ENCODE results near the gene WNT9B. TPM values are rescaled to one million over a fixed set of nuclear protein-coding genes. Genes with fewer than 3 reads are reported as not detected.
A peak's percentile ranks its signal among the peaks of the same experiment; 100 is the strongest.

WNT9B gene
- total RNA-seq, 3 donors from 2014 or later, result 2.0 to 2.4 TPM; not detected in 1

GRCh38 chr17:46848534-46848933 is 2.8 kb upstream of the WNT9B start:
- H3K4me3 ChIP-seq, result no peak overlapping the region
- H3K36me3 ChIP-seq, result no peaks in the 10 kb centered on the region
- H3K9me3 ChIP-seq, result peaks cover 0 to 2% of the 10 kb centered on the region in 2 donors
- H3K27ac ChIP-seq, result no peak overlapping the region
- no peak for DNase-seq (ENCODE audit: low spot score in 2 of 2)
- H3K4me1 ChIP-seq, result no peaks in the 10 kb centered on the region
- TF ChIP-seq POLR2AphosphoS5 (IDR thresholded peaks at IDR 0.05) (no peak), CTCF (IDR thresholded peaks at IDR 0.05) (no peak), POLR2A (IDR thresholded peaks at IDR 0.05) (no peak)
- peaks cover 9 to 28% of the 10 kb centered on the region in 2 donors for H3K27me3 ChIP-seq
- intact Hi-C loops (cut with DNase I; ENCODE audit: low total_unique reads), result no loop called here

GRCh38 chr17:46850688-46851028 is 725 bp upstream of the WNT9B start:
- H3K27ac ChIP-seq, result no peak overlapping the region
- intact Hi-C loops (cut with DNase I; ENCODE audit: low total_unique reads), result no loop called here
- no peaks in the 10 kb centered on the region for H3K36me3 ChIP-seq
- H3K9me3 ChIP-seq, result no peaks in the 10 kb centered on the region
- no peaks in the 10 kb centered on the region for H3K4me1 ChIP-seq
- no peak for DNase-seq (ENCODE audit: low spot score in 2 of 2)
- peaks cover 9 to 28% of the 10 kb centered on the region in 2 donors for H3K27me3 ChIP-seq
- TF ChIP-seq POLR2A (IDR thresholded peaks at IDR 0.05) (no peak), POLR2AphosphoS5 (IDR thresholded peaks at IDR 0.05) (no peak), CTCF (IDR thresholded peaks at IDR 0.05) (no peak)
- H3K4me3 ChIP-seq, result peak overlapping the region in 2 of 3 donors; percentile 53 to 73

GRCh38 chr17:46853896-46854444 is 2.6 kb downstream of the WNT9B start:
- Histone ChIP-seq H3K36me3 (no peaks in the 10 kb centered on the region), H3K9me3 (no peaks in the 10 kb centered on the region), H3K27ac (no peak overlapping the region), H3K4me1 (no peaks in the 10 kb centered on the region), H3K27me3 (peaks cover 9 to 20% of the 10 kb centered on the region in 2 donors), H3K4me3 (no peak overlapping the region)
- no peak for DNase-seq (ENCODE audit: low spot score in 2 of 2)
- TF ChIP-seq POLR2A (IDR thresholded peaks at IDR 0.05), result no peak
- TF ChIP-seq CTCF (IDR thresholded peaks at IDR 0.05), result no peak
- no peak for TF ChIP-seq POLR2AphosphoS5 (IDR thresholded peaks at IDR 0.05)
- intact Hi-C loops (cut with DNase I; ENCODE audit: low total_unique reads), result no loop called here

- intact Hi-C loops (cut with DNase I; ENCODE audit: low total_unique reads), result no loop called here
- H3K36me3 ChIP-seq, result no peaks in the 10 kb centered on the region
- H3K9me3 ChIP-seq, result no peaks in the 10 kb centered on the region
- TF ChIP-seq CTCF (IDR thresholded peaks at IDR 0.05) (no peak), POLR2A (IDR thresholded peaks at IDR 0.05) (no peak), POLR2AphosphoS5 (IDR thresholded peaks at IDR 0.05) (no peak)
- H3K4me3 ChIP-seq, result no peak overlapping the region
- H3K27ac ChIP-seq, result no peak overlapping the region
- peaks cover 9 to 20% of the 10 kb centered on the region in 2 donors for H3K27me3 ChIP-seq
- H3K4me1 ChIP-seq, result no peaks in the 10 kb centered on the region
- DNase-seq (ENCODE audit: low spot score in 2 of 2), result no peak
These were observed 3.1 kb downstream of the WNT9B start for GRCh38 chr17:46854515-46854914.

GRCh38 chr17:46854948-46855347 is 3.6 kb downstream of the WNT9B start:
- DNase-seq (ENCODE audit: low spot score in 2 of 2), result no peak
- intact Hi-C loops (cut with DNase I; ENCODE audit: low total_unique reads), result loop anchor here (5.0 kb wide), 1 partner anchor 407 kb away; no protein-coding TSS in a partner anchor
- Histone ChIP-seq H3K4me1 (no peaks in the 10 kb centered on the region), H3K27ac (no peak overlapping the region), H3K9me3 (no peaks in the 10 kb centered on the region), H3K36me3 (no peaks in the 10 kb centered on the region), H3K27me3 (peaks cover 9 to 20% of the 10 kb centered on the region in 2 donors), H3K4me3 (no peak overlapping the region)
- TF ChIP-seq CTCF (IDR thresholded peaks at IDR 0.05) (no peak), POLR2AphosphoS5 (IDR thresholded peaks at IDR 0.05) (no peak), POLR2A (IDR thresholded peaks at IDR 0.05) (no peak)
